Colonic mucosa (tissue), 4 donors: ENCODE measurements around the gene RBBP4. TPM values are rescaled to one million over a fixed set of nuclear protein-coding genes. Genes with fewer than 3 reads are reported as not detected.

Source experiments
- DNase-seq: peaks from one replicate; pipeline ENCODE4 v3.0.0-alpha.2; 2020
- H3K27ac ChIP-seq: fragments of 200-600 bp; one replicate; pipeline ENCODE4 v1.8.0; 2021
- H3K27me3 ChIP-seq: fragments of 200-600 bp; one replicate; pipeline ENCODE4 v1.8.0; 2021
- H3K36me3 ChIP-seq: fragments of 200-600 bp; one replicate; pipeline ENCODE4 v1.8.0; 2021
- H3K4me1 ChIP-seq: fragments of 200-600 bp; one replicate; pipeline ENCODE4 v1.8.0; 2021; ENCODE audit warnings: mild to moderate bottlenecking
- H3K4me3 ChIP-seq: fragments of 200-600 bp; one replicate; pipeline ENCODE4 v1.8.0; 2021
- H3K9ac ChIP-seq, 2 donors: one replicate each; pipeline ENCODE4 v1.7.0; 2013; ENCODE audit warnings: control low read depth in 2 of 2, low read depth in 2 of 2, low read length in 2 of 2
- H3K9me3 ChIP-seq: fragments of 200-600 bp; one replicate; pipeline ENCODE4 v1.8.0; 2021
- CTCF ChIP-seq: fragments of 200-600 bp; IDR thresholded peaks from one replicate; pipeline ENCODE4 v1.8.0; 2022; ENCODE audit warnings: antibody characterized with exemption, mild to moderate bottlenecking
- intact Hi-C: fragments of 100-400 bp; cut with DNase I; formaldehyde crosslinking; loops from one replicate; pipeline ENCODE4 v1.14.1; 2022
- total RNA-seq, 2 donors: library from RNA; stranded (reverse); fragmentation: NEBNext Ultra II Directional in 1 of 2; extraction: Animal tissue kit (Norgen Biotek cat#: 25700) in 1 of 2; gene quantifications; one replicate each; pipeline ENCODE4 v1.2.1, GENCODE V29; 2021
- donor health status: healthy.
- donor health status: DM: no; HTN: no; CAD: no.
- donor health status: DM: no; HTN: no; CAD: no.

The RBBP4 gene
- total RNA-seq, 2 donors from 2014 or later: 155 to 171 TPM

- H3K36me3 ChIP-seq: no peaks in the 10 kb centered on the region
- no peak overlapping the region for H3K27ac ChIP-seq
- H3K9me3 ChIP-seq: no peaks in the 10 kb centered on the region
- peaks cover 9% of the 10 kb centered on the region for H3K4me1 ChIP-seq
- intact Hi-C loops: no loop called here
- H3K9ac ChIP-seq: no peak overlapping the region
- no peak for TF ChIP-seq CTCF
- no peaks in the 10 kb centered on the region for H3K27me3 ChIP-seq
- no peak for DNase-seq
- H3K4me3 ChIP-seq: no peak overlapping the region
Observed at GRCh38 chr1:32728413-32729077, 77.5 kb downstream of the RBBP4 start.

- H3K4me1 ChIP-seq: peaks cover 9% of the 10 kb centered on the region
- intact Hi-C loops: no loop called here
- H3K27me3 ChIP-seq: no peaks in the 10 kb centered on the region
- H3K9me3 ChIP-seq: no peaks in the 10 kb centered on the region
- no peak overlapping the region for H3K9ac ChIP-seq
- no peak overlapping the region for H3K4me3 ChIP-seq
- no peak for DNase-seq
- TF ChIP-seq CTCF: no peak
- no peaks in the 10 kb centered on the region for H3K36me3 ChIP-seq
- no peak overlapping the region for H3K27ac ChIP-seq
Observed at GRCh38 chr1:32729254-32730046, 78.4 kb downstream of the RBBP4 start.

- no peak for DNase-seq
Observed at GRCh38 chr1:32733582-32734321, 82.7 kb downstream of the RBBP4 start.

More at GRCh38 chr1:32733582-32734321, 82.7 kb downstream of the RBBP4 start:
- Histone ChIP-seq H3K27ac (no peak overlapping the region), H3K9ac (no peak overlapping the region), H3K9me3 (no peaks in the 10 kb centered on the region), H3K4me1 (peaks cover 6% of the 10 kb centered on the region), H3K27me3 (no peaks in the 10 kb centered on the region), H3K36me3 (no peaks in the 10 kb centered on the region), H3K4me3 (no peak overlapping the region)
- intact Hi-C loops: no loop called here
- TF ChIP-seq CTCF: no peak

Other genes with a start within 250 kb of the RBBP4 start
- not detected for gene ZBTB8B, start 186.1 kb upstream of the RBBP4 start, total RNA-seq
- 1 to 10 TPM; 6.5 to 7.1 TPM for gene ZBTB8A, start 111.8 kb upstream of the RBBP4 start, total RNA-seq
- gene ZBTB8OS, start 658 bp upstream of the RBBP4 start, total RNA-seq: 10 to 100 TPM; 42.4 to 45.7 TPM
- gene SYNC, start 51.6 kb downstream of the RBBP4 start, total RNA-seq: 10 to 100 TPM in 1 of 2 donors, 1 to 10 TPM in 1; 6.6 to 10.6 TPM
- 100 to 1,000 TPM in 1 of 2 donors, 10 to 100 TPM in 1; 60.2 to 116 TPM for gene YARS1, start 166.2 kb downstream of the RBBP4 start, total RNA-seq
- 10 to 100 TPM; 19.0 to 24.9 TPM for gene S100PBP, start 166.4 kb downstream of the RBBP4 start, total RNA-seq
- under 1 TPM; 0.45 to 0.64 TPM for gene FNDC5, start 219.7 kb downstream of the RBBP4 start, total RNA-seq
- 1 to 10 TPM; 1.6 to 3.0 TPM for gene HPCA, start 235.3 kb downstream of the RBBP4 start, total RNA-seq